Neural progenitor cell (in vitro differentiated cells): ENCODE measurements around the gene EXOC6B. TPM values are rescaled to one million over a fixed set of nuclear protein-coding genes. Genes with fewer than 3 reads are reported as not detected.

Experiments used
- DNase-seq: peaks from one replicate; pipeline ENCODE4 v3.0.0-alpha.2; 2016; ENCODE audit warnings: low spot score
- H2AFZ ChIP-seq: fragments of 200-600 bp; sonication (generic); replicated peaks from 2 replicates; pipeline ENCODE4 v1.6.1; 2016; ENCODE audit warnings: antibody characterized with exemption
- H3F3A ChIP-seq: fragments of 200-600 bp; sonication (generic); 2 replicates; pipeline ENCODE4 v1.6.1; 2016; ENCODE audit warnings: antibody characterized with exemption, low read depth
- H3K27ac ChIP-seq: fragments of 200-600 bp; sonication (generic); 2 replicates; pipeline ENCODE4 v1.5.1; 2016; ENCODE audit warnings: mild to moderate bottlenecking
- H3K27me3 ChIP-seq: fragments of 200-600 bp; sonication (generic); 2 replicates; pipeline ENCODE4 v1.6.1; 2016; ENCODE audit warnings: mild to moderate bottlenecking, moderate library complexity
- H3K36me3 ChIP-seq: fragments of 200-600 bp; sonication (generic); 2 replicates; pipeline ENCODE4 v1.5.1; 2016
- H3K4me1 ChIP-seq: fragments of 200-600 bp; sonication (generic); 2 replicates; pipeline ENCODE4 v1.6.1; 2016; ENCODE audit warnings: mixed run types
- H3K4me2 ChIP-seq: fragments of 200-600 bp; sonication (generic); 2 replicates; pipeline ENCODE4 v1.6.1; 2016
- H3K4me3 ChIP-seq: fragments of 200-600 bp; sonication (generic); 2 replicates; pipeline ENCODE4 v1.5.1; 2016
- H3K79me2 ChIP-seq: fragments of 200-600 bp; sonication (generic); 2 replicates; pipeline ENCODE4 v1.6.1; 2016; ENCODE audit warnings: low read depth
- H3K9ac ChIP-seq: fragments of 200-600 bp; sonication (generic); 2 replicates; pipeline ENCODE4 v1.6.1; 2016
- H3K9me3 ChIP-seq: fragments of 200-600 bp; sonication (generic); 2 replicates; pipeline ENCODE4 v1.5.1; 2016; ENCODE audit warnings: low read depth
- H4K20me1 ChIP-seq: fragments of 200-600 bp; sonication (generic); 2 replicates; pipeline ENCODE4 v1.6.1; 2016; ENCODE audit warnings: low read depth
- H3K27ac Mint-ChIP-seq: 3 replicates; pipeline ENCODE4 v1.8.0; 2021; ENCODE audit warnings: mixed read lengths
- H3K27me3 Mint-ChIP-seq: 2 replicates; pipeline ENCODE4 v1.8.0; 2022; ENCODE audit warnings: low read depth, mild to moderate bottlenecking, inconsistent platforms, moderate library complexity, mixed read lengths; ENCODE audit not compliant: insufficient read depth
- H3K36me3 Mint-ChIP-seq: 3 replicates; pipeline ENCODE4 v1.8.0; 2021; ENCODE audit warnings: mixed read lengths
- H3K4me1 Mint-ChIP-seq: 3 replicates; pipeline ENCODE4 v1.8.0; 2021; ENCODE audit warnings: mixed read lengths
- H3K4me3 Mint-ChIP-seq: 3 replicates; pipeline ENCODE4 v1.8.0; 2021; ENCODE audit warnings: mild to moderate bottlenecking, moderate library complexity, mixed read lengths
- H3K9me3 Mint-ChIP-seq: 3 replicates; pipeline ENCODE4 v1.8.0; 2020; ENCODE audit warnings: mixed read lengths
- CTCF ChIP-seq: fragments of 200-600 bp; sonication (generic); IDR thresholded peaks from 2 replicates; pipeline ENCODE4 v1.5.1; 2017; ENCODE audit warnings: antibody characterized with exemption, mild to moderate bottlenecking
- EZH2 ChIP-seq: fragments of 200-600 bp; sonication (generic); IDR thresholded peaks from 2 replicates; pipeline ENCODE4 v1.6.1; 2017; ENCODE audit warnings: antibody characterized with exemption, mild to moderate bottlenecking, moderate library complexity
- EZH2phosphoT487 ChIP-seq: fragments of 200-600 bp; sonication (generic); IDR thresholded peaks from 2 replicates; pipeline ENCODE4 v1.6.1; 2017; ENCODE audit warnings: antibody characterized with exemption
- total RNA-seq: library from RNA; depleted of rRNA; stranded (reverse); fragments of >200 nt; gene quantifications from 2 replicates; pipeline ENCODE4 v1.2.3, GENCODE V29; 2015; ENCODE audit warnings: low replicate concordance

EXOC6B gene
- total RNA-seq, 1 donor from 2014 or later: 41.2 TPM

GRCh38 chr2:72210470-72210869, 615.4 kb downstream of the EXOC6B start:
- no peak for TF ChIP-seq CTCF
- no peak for TF ChIP-seq EZH2phosphoT487
- Histone ChIP-seq H3K79me2 (no peaks in the 10 kb centered on the region), H3K9me3 (no peaks in the 10 kb centered on the region), H3K4me2 (no peak overlapping the region), H3K9ac (no peak overlapping the region), H3K4me1 (no peaks in the 10 kb centered on the region), H2AFZ (no peak overlapping the region), H4K20me1 (no peaks in the 10 kb centered on the region), H3K27me3 (no peaks in the 10 kb centered on the region), H3K4me3 (no peak overlapping the region), H3K36me3 (no peaks in the 10 kb centered on the region), H3K27ac (no peak overlapping the region), H3F3A (no peaks in the 10 kb centered on the region)
- H3K4me3 Mint-ChIP-seq: no peak overlapping the region
- H3K36me3 Mint-ChIP-seq: no peaks in the 10 kb centered on the region
- DNase-seq: no peak
- no peak overlapping the region for H3K27ac Mint-ChIP-seq
- H3K27me3 Mint-ChIP-seq: no peaks in the 10 kb centered on the region
- no peaks in the 10 kb centered on the region for H3K4me1 Mint-ChIP-seq
- no peaks in the 10 kb centered on the region for H3K9me3 Mint-ChIP-seq

GRCh38 chr2:72208225-72208624, 617.6 kb downstream of the EXOC6B start:
- Histone ChIP-seq H3K27ac (no peak overlapping the region), H3K4me1 (no peaks in the 10 kb centered on the region), H3K4me2 (no peak overlapping the region), H3K9ac (no peak overlapping the region), H3F3A (no peaks in the 10 kb centered on the region), H3K79me2 (no peaks in the 10 kb centered on the region), H3K9me3 (no peaks in the 10 kb centered on the region), H2AFZ (no peak overlapping the region), H3K36me3 (no peaks in the 10 kb centered on the region), H3K4me3 (no peak overlapping the region), H3K27me3 (no peaks in the 10 kb centered on the region), H4K20me1 (no peaks in the 10 kb centered on the region)
- Mint-ChIP-seq H3K36me3 (no peaks in the 10 kb centered on the region), H3K27me3 (no peaks in the 10 kb centered on the region), H3K9me3 (no peaks in the 10 kb centered on the region), H3K27ac (no peak overlapping the region), H3K4me1 (no peaks in the 10 kb centered on the region), H3K4me3 (no peak overlapping the region)
- no peak for DNase-seq
- TF ChIP-seq CTCF: no peak
- no peak for TF ChIP-seq EZH2
- no peak for TF ChIP-seq EZH2phosphoT487

GRCh38 chr2:72207334-72207733, 618.5 kb downstream of the EXOC6B start:
- Histone ChIP-seq H3K4me3 (no peak overlapping the region), H3K27me3 (no peaks in the 10 kb centered on the region), H3K36me3 (no peaks in the 10 kb centered on the region), H3F3A (no peaks in the 10 kb centered on the region), H2AFZ (no peak overlapping the region), H3K4me1 (no peaks in the 10 kb centered on the region), H3K79me2 (no peaks in the 10 kb centered on the region), H3K9me3 (no peaks in the 10 kb centered on the region), H3K4me2 (no peak overlapping the region), H4K20me1 (no peaks in the 10 kb centered on the region), H3K9ac (no peak overlapping the region), H3K27ac (no peak overlapping the region)
- Mint-ChIP-seq H3K27ac (no peak overlapping the region), H3K36me3 (no peaks in the 10 kb centered on the region), H3K4me3 (no peak overlapping the region), H3K4me1 (no peaks in the 10 kb centered on the region), H3K9me3 (no peaks in the 10 kb centered on the region), H3K27me3 (no peaks in the 10 kb centered on the region)
- no peak for DNase-seq
- TF ChIP-seq CTCF (no peak), EZH2 (no peak), EZH2phosphoT487 (no peak)

- Mint-ChIP-seq H3K36me3 (no peaks in the 10 kb centered on the region), H3K4me1 (no peaks in the 10 kb centered on the region), H3K27me3 (no peaks in the 10 kb centered on the region), H3K4me3 (no peak overlapping the region), H3K9me3 (no peaks in the 10 kb centered on the region), H3K27ac (no peak overlapping the region)
- no peaks in the 10 kb centered on the region for H3K27me3 ChIP-seq
- no peak overlapping the region for H3K27ac ChIP-seq
- H3K79me2 ChIP-seq: no peaks in the 10 kb centered on the region
- no peak overlapping the region for H3K9ac ChIP-seq
- H3F3A ChIP-seq: no peaks in the 10 kb centered on the region
- H2AFZ ChIP-seq: no peak overlapping the region
- TF ChIP-seq EZH2: no peak
- TF ChIP-seq CTCF: no peak
- TF ChIP-seq EZH2phosphoT487: no peak
- H4K20me1 ChIP-seq: no peaks in the 10 kb centered on the region
- H3K4me1 ChIP-seq: no peaks in the 10 kb centered on the region
- DNase-seq: no peak
- no peaks in the 10 kb centered on the region for H3K9me3 ChIP-seq
- no peaks in the 10 kb centered on the region for H3K36me3 ChIP-seq
- no peak overlapping the region for H3K4me2 ChIP-seq
- no peak overlapping the region for H3K4me3 ChIP-seq
These were observed 620.3 kb downstream of the EXOC6B start for GRCh38 chr2:72205504-72205881.
